ENCODE measurements around the gene SMTN.

Gene SMTN

DNA sequence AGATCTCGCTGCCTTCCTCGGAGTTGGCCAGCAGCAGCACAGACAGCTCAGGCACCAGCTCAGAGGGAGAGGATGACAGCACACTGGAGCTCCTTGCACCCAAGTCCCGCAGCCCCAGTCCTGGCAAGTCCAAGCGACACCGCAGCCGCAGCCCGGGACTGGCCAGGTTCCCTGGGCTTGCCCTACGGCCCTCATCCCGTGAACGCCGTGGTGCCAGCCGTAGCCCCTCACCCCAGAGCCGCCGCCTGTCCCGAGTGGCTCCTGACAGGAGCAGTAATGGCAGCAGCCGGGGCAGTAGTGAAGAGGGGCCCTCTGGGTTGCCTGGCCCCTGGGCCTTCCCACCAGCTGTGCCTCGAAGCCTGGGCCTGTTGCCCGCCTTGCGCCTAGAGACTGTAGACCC lies 52.8 kb downstream of the SMTN start:
- DNase-seq, result no peak

DNA sequence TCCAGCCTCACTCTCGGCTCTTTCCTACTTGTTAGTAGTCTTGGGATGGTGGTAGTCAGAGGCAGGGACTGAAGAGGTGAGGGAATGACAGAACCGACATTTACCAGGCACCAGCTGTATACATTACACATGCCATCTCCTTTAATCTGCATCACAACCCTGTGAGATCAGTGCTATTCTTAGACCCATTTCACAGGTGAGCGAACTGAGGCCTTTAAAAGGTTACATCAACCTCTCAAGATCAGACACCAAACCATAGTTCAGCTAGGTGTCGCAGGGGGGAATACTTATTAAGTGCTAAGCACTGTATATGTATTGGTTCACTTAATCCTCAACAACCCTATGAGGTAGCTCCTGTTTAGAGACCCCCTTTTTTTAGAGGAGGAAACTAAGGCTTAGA lies 53.6 kb downstream of the SMTN start:
- DNase-seq, result no peak

DNA sequence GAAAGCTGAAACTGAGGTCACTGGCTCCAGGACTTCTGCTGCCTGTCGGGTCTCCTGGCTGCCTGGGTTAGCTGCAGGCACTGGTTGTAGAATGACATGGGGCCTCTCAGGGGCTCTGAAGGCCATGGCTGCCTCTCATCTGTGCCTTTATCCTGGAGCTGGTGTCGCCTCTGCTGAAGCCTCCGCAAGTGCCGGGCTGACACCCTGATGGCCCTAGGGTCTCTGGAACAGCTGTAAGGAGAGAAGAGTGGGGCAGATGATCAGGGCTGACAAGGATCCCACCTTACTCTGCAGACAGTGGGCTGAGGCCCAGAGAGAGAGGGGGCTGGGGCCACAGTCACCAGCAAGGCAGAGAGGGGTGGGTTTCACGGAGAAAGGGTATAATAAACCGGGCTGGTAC lies 54.6 kb downstream of the SMTN start:
- DNase-seq, result no peak

DNA sequence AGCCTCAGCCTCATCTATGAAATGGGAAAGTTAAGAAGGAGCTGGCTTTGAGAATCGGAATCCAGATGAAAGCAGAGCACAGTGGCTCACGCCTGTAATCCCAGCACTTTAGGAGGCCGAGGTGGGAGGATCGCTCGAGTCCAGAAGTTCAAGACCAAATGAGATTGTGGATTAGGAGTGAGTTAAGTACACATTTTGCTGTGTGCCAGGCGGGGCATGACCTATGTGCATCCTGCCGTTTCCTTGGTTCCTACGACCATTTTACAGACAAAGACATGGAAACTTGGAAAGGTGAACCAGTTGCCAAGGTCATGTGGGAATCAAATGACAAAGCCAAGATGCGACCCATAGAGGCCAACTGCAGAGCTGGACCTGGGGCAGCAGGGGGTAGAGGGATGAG lies 55.0 kb downstream of the SMTN start:
- no peak for DNase-seq

DNA sequence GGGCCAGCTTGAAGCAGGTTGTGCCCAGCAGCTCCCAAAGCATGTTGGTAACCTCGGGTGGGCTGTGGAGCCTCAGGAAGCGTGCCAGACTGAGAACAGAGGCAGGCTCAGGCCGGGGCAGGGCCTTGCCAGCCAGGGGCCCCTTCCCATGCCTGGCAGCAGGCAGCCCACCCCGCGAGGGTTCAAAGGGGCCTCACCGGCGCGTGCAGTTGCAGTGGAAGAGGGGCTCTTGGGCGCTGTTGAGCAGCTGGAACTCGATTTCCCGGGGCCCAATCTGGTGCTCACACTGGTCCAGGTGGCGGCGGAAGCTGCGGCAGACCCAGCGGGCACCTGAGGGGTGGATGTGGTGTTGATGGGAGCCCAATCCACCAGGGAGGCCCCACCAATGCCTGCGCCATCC lies 55.6 kb downstream of the SMTN start:
- no peak for DNase-seq

DNA sequence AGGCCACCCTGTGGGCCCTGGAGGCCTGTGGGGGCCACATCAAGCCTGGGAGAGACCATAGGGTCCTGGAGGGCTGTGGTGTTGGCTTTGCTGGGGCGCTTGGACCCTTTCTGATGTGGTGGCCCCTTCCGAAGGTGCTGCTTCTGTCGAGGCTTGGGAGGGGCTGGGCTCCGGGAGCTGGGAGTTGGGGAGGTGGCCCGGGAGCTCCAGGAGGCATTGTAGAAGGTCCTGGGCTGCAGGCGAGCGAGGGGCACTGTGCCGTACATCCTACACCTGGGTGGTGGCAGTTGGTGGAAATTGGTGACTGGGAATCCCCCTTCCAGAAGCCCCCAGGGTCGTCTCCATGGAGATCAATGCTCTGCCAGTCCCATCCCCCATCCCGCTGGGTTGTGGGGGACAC lies 56.6 kb downstream of the SMTN start:
- no peak for DNase-seq

DNA sequence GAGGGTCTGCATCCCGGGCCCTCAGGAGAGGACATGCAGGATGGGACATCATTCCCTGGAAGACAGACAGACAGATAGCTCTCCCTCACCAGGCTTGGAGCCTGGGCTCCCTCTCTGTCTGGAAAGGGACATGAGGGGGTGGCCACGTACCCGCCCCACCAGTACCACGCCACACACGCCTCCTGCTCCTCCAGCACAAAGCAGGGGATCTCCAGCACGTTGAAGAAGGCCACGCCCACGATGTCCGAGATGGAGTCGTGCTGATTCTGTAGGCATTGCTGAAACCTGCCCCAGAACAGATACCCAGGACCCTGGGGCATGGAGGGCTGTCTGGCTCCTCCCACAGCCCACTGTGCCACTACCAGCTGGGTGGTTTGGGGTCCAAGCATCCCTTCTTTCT lies 57.0 kb downstream of the SMTN start:
- no peak for DNase-seq

DNA sequence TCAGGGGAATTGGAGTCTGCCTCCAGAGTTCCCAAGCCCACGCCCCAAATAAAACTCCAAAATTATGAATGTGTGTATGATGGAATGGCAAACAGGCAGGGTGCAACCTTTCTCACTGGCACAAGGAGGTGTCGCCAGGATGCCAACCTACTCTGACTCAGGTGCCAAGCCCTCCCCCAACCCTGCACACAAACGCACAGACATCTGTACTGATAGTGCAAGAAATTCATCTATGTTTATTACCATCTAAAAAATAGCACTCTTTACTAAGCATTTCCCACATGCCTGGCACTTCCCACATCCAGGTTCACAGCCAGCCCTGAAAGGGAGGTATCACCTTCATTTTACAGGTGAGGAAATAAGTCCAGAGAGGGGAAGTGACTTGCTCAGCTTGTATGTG lies 57.9 kb downstream of the SMTN start:
- DNase-seq, result no peak

DNA sequence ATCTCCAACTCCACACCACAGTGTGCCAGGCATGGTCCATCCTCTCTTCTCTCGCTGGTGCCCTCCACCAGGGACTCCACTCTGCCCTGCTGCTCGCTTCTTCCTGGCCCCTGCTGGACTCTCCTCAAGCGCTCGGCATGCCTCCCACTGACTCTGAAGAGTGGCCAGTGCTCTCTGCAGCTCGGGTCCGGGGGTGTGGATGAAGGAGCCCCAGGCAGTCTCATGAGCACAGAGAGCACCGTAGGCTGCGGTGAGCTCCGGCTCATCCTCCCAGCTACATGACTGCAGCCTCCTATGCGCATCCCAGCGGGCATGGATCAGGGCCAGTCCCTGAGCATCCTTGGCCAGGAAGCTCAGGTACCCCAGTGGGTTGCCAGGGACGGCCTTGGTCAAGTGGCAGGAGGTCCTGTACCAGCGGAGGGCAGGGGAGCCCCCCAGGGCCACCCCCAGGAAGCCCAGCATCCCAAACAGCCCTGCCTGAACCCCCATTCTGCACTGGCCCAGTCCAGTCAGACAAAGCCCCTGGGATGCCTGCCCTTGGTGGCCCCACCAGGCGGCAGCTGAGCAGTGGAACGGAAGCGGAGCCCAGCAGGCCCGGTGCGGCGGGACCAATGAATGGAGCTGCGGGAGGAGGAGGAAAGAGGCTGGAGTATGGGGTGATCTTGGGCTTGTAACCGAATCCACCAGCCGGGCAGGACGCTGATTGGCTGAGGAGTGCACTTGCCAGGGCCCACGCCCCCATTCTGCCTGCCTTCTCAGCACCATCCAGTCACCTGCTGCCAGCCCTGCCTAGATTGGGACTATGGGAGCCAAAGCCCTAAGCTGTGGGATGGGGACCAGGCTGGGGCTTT lies 59.0 kb downstream of the SMTN start, which contains the start of gene PLA2G3:
Gene PLA2G3 (minus strand): TSS at position 643 of the 851 bp plus-strand sequence. CDS start 154 bp downstream, at position 489.
- DNase-seq, result no peak

DNA sequence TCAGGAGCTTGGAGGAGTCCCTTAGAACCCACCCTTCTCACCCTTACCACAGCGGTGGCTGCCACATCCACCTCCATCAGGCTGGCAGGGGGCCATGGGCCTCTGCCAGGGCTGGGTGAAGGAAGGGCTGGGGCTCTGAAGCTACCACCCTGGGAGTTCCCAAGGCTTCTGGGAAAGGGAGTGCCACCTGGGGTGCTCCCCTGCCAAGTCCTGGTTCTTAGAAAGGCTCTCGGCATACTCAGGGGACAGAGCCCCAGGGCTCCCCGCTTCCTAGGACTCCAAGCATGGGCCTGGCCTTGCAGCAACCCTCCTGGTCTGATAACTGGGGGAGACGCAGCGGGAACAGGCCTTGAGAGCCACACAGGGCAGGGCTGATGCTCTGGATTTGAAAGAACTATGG lies 59.6 kb downstream of the SMTN start:
- no peak for DNase-seq

DNA sequence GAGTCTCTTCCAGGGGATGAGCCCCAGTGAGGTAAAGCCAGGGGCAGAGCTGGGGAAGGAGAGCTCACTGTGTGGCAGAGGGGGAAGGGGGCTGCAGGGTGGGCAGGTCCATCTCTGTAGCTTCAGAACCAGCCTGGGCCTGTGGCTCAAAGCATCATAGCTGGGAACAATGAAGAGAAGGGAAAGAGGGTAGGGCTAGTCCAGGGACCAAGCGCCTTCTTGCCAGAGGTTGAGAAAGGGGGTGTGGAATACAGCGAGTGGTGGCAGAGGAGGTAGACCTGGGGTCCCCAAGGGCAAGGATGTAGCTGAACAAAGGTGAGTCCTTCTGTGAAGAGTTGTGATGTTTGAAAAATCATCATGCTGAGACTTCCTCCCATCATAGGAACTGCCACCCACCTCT lies 60.4 kb downstream of the SMTN start:
- no peak for DNase-seq

DNA sequence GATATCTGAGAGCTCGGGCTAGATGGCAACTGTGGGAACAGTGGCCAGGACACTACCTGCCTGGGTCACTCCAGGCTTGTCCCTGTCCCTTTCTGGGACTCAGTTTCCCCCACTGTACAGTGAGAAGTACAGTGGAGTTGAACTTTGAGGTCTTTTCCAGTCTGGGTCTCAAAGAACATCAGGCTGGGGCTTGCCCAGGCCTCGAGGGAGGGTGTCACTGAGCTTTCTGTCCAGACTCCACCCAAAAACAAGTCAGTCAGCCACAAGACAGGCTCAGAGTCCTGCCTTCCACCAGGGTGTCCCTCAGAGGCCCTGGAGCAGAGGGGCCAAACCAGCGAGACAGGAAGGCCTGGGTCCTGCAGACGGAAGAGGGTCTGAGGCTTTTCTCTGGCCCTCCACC lies 61.2 kb downstream of the SMTN start:
- no peak for DNase-seq

DNA sequence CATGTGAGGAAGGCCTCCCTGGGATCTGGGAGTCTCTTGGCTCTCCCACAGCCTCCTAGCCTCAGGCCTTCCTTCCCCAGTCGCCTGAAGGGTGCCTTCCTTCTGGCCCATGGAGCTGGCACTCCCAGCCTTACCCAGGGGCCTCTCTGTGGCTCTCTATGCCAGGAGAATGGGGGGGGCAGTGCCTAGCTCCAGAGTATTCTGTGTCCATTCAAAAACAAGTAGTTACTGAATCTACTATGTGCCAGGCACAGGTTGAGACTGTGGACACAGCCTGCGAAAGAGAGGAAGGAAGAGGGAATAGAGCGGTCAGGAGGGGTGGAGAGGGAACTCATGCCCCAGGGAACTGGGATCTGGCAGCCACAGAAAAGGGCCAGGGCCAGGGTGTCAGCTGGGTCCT lies 61.9 kb downstream of the SMTN start:
- DNase-seq, result no peak

DNA sequence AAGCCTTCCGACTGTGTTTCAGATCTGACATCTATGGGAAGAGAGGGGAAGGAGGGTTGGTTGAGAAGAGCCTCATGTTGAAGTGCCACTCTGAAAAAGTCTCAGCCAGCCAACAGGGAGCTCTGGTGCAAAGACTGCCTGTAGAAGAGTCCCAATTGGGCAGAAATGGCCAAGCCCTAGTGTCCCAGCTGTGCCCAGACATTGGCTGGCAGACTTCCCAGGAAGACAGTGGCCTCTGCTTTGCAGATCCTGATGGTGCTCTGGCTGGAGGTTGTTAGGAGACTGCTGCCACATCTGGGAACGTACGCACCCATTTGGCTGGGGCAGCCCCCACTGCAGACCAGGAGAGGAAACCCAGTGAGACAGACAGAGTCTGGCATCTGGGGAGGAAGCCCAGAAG lies 62.4 kb downstream of the SMTN start:
- DNase-seq, result no peak

DNA sequence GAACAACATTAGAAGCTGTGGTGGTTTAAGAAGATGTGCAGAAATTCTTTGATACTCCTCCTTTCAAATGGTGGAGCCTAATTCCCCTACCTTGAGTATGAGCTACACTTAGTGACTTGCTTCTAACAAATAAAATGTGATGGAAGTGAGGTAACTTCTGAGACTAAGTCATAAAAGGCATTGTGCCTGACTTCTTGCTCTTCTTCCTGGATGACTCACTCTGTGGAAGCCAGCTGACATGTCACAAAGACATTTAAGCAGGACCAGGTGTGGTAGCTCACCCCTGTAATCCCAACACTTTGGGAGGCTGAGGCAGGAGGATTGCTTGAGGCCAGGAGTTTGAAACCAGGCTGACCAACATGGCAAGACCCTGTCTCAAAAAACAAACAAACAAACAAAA lies 63.1 kb downstream of the SMTN start:
- peak in 1 of 2 experiments; percentile 22 for DNase-seq

DNA sequence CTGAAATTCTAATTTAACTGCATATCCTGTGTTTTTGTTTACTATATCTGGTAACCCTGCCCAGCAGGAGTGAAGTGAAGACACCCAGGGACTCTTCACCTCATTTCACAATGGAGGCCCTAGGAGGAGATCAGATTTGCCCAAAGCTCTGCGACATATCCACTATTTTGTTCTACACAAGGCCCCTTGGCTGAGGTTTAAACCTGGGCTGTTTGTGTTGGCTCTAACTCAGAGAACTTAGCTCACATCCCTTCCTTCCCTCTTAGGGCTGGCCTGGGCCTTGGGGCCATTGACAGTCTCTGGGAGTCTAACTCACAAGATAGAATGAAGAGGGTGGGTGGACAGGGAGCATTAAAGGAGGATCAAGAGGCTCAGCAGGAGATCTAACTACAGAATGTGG lies 67.4 kb downstream of the SMTN start:
- no peak for DNase-seq

DNA sequence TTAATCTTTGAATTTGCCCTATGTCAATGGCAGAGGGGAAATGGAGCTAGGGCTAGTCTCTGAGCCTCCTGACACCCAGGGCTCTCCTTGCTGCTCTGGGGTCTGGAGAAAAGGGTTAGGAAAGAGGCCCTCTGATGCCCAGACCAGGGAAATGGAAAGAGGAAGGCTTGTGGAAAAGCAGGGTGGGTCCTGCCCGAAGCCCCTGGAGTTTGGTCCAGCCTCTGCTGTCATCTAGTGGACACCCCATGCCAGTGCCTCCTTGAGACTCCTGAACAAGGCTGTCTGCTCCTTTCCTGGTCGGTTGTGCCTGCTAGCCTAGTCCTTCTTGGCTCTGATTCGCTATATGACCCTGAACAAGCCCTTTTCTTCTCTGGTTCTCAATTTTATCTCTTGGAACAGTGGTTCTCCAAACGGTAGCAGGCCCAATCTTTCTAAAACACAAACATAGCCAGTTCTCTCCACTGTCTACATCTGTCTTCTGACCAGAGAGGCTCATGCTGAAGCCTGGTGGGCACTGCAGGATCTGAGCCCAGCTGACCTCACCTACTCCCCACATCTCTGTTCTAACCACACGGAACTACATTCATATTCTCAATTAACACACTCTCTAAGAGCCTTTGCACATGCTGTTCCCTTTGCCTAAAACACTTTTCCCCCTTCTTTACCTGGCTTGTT lies 68.0 kb downstream of the SMTN start:
- peak; percentile 21 to 49 for DNase-seq

DNA sequence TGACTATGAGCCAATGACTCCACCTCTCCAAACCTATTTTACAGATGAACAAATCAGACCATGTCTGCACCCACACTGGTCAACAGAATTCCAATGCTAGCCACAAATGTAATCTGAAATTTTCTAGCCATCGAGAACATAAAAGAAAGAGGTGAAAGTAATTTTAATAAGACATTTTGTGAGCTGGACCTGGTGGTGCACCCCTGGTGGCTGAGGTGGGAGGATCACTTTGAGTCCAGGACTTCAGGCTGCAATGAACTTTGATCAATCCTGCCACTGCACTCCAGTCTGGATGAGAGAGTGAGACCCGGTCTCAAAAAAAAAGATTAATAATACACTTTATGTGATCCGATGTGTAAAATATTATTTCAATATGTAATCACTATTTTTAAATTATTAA lies 69.5 kb downstream of the SMTN start:
- no peak for DNase-seq

DNA sequence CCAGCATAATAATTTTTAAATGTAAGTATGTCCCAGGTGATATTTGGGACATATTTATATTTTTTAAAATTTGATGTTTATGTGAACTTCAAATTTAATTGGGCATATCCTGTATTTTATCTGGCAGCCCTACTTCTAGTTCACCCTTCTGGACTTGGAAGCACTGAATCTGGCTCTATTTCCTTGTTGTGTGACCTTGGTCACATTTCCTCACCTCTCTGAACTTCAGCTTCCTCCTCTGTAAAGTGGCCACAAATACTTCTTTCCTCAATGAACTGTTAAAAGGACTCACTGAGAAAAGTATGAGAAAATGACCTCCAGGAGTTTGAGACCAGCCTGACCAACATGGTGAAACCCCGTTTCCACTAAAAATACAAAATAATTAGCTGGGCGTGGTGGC lies 70.8 kb downstream of the SMTN start:
- no peak for DNase-seq

DNA sequence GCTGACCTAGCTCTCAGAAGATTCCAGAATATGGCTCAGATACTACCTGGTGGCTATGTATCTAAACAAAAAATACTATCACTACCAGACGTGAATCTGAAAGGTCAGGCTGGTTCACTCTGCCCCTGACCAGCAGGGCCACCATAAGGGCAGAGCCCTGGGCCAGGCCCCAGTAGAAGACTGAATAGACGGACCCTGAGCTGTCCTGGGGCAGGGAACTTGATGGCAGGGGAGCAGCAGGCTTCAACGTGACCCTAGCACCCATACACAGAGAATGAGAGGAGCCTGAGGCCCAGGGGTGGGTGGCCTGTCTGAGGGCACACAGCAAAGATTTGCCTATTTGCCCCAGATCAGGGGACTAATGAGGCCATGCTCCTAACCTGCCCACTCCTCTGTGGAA lies 72.2 kb downstream of the SMTN start:
- no peak for DNase-seq

Data from SW 1271 (cell line).